ENCODE data around the gene KREMEN1.
"Not testable (repeated sequence)": the region's sequence is repeated elsewhere in the genome, so short reads cannot be mapped to it uniquely, and the experiment has no call there.

DNA sequence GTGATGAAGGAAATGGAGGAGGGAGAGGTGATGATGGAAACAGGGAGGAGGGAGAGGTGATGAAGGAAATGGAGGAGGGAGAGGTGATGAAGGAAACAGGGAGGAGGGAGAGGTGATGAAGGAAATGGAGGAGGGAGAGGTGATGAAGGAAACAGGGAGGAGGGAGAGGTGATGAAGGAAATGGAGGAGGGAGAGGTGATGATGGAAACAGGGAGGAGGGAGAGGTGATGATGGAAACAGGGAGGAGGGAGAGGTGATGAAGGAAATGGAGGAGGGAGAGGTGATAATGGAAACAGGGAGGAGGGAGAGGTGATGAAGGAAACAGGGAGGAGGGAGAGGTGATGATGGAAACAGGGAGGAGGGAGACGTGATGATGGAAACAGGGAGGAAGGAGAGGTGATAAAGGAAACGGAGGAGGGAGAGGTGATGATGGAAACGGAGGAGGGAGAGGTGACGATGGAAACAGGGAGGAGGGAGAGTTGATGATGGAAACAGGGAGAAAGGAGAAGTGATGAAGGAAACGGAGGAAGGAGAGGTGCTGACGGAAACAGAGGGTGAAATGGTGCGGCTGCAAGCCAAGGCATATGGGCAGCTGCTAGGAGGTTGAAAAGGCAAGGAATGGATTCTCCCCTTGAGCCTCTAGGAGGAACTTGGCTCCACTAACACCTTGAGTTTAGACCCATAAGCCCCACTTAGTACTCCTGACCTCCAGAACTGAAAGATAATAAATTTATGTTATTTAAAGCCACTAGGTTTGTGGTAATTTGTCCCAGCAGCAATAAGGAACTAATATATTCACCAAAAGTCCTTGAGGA, 47.5 kb downstream of the KREMEN1 start:
- not testable (repeated sequence) for TF ChIP-seq EZH2phosphoT487 (IDR thresholded peaks at IDR 0.05; ENCODE audit: low read depth, severe bottlenecking, unreplicated experiment)
- TF ChIP-seq, protein P1, sequence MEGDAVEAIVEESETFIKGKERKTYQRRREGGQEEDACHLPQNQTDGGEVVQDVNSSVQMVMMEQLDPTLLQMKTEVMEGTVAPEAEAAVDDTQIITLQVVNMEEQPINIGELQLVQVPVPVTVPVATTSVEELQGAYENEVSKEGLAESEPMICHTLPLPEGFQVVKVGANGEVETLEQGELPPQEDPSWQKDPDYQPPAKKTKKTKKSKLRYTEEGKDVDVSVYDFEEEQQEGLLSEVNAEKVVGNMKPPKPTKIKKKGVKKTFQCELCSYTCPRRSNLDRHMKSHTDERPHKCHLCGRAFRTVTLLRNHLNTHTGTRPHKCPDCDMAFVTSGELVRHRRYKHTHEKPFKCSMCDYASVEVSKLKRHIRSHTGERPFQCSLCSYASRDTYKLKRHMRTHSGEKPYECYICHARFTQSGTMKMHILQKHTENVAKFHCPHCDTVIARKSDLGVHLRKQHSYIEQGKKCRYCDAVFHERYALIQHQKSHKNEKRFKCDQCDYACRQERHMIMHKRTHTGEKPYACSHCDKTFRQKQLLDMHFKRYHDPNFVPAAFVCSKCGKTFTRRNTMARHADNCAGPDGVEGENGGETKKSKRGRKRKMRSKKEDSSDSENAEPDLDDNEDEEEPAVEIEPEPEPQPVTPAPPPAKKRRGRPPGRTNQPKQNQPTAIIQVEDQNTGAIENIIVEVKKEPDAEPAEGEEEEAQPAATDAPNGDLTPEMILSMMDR (IDR thresholded peaks at IDR 0.05; ENCODE audit: poor library complexity) = not testable (repeated sequence)
